Keratinocyte (primary cell): ENCODE measurements around the gene TTLL13.

Experiments
- EZH2 ChIP-seq: IDR thresholded peaks from one replicate; pipeline ENCODE4 v1.6.1; 2012; ENCODE audit warnings: inconsistent platforms, mild to moderate bottlenecking, low read length, moderate library complexity
- TF ChIP-seq, protein P1 (sequence below), 3 experiments: IDR thresholded peaks in 1 of 3; conservative IDR thresholded peaks in 1 of 3; optimal IDR thresholded peaks in 1 of 3; 2 replicates in 2 of 3; 3 replicates in 1 of 3; pipeline versions ENCODE3 to v1.5.1; 2011; ENCODE audit warnings: low read length in 3 of 3, mild to moderate bottlenecking in 3 of 3, moderate library complexity in 2 of 3, control low read depth in 1 of 3, inconsistent platforms in 1 of 3; ENCODE audit not compliant: insufficient read depth in 2 of 3; ENCODE audit errors: extremely low read depth in 1 of 3

DNA sequence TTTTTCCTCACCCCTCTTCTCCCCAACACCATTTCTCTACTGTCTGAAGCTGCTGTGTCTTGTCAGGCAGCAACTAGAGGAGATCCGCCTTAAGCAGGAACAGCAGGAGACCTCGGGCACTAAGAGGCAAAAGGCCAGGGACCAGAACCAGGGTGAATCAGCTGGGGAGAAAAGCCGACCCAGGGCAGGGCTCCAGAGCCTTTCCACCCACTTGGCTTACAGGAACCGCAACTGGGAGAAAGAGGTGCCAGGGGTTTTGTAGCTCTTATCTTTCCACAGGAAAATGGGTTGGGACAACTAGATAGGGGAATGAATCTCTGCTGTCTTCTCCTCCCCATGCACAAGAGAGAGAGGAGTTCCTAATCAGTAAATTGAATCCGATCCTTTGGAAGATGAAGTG, 13.1 kb downstream of the TTLL13 start:
- TF ChIP-seq, protein P1, sequence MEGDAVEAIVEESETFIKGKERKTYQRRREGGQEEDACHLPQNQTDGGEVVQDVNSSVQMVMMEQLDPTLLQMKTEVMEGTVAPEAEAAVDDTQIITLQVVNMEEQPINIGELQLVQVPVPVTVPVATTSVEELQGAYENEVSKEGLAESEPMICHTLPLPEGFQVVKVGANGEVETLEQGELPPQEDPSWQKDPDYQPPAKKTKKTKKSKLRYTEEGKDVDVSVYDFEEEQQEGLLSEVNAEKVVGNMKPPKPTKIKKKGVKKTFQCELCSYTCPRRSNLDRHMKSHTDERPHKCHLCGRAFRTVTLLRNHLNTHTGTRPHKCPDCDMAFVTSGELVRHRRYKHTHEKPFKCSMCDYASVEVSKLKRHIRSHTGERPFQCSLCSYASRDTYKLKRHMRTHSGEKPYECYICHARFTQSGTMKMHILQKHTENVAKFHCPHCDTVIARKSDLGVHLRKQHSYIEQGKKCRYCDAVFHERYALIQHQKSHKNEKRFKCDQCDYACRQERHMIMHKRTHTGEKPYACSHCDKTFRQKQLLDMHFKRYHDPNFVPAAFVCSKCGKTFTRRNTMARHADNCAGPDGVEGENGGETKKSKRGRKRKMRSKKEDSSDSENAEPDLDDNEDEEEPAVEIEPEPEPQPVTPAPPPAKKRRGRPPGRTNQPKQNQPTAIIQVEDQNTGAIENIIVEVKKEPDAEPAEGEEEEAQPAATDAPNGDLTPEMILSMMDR (optimal IDR thresholded peaks at IDR 0.05 in 1 of 3, IDR thresholded peaks at IDR 0.05 in 1 of 3, conservative IDR thresholded peaks at IDR 0.05 in 1 of 3; ENCODE audit: extremely low read depth in 1 of 3, insufficient read depth in 2 of 3, low read length in 3 of 3) = no peak
- no peak for TF ChIP-seq EZH2
